SK-N-MC (cell line): ENCODE measurements around the gene HTR1A.

Source experiments
- EZH2 ChIP-seq: fragments of 200-600 bp; sonication (generic); IDR thresholded peaks from one replicate; pipeline ENCODE4 v1.6.1; 2017; ENCODE audit warnings: antibody characterized with exemption
- FOXP2 ChIP-seq: optimal IDR thresholded peaks from 2 replicates; pipeline ENCODE3; 2011; ENCODE audit warnings: mild to moderate bottlenecking, moderate library complexity; ENCODE audit not compliant: insufficient read depth; ENCODE audit errors: extremely low read length, control extremely low read depth
- POLR2AphosphoS5 ChIP-seq: IDR thresholded peaks from 2 replicates; pipeline ENCODE4 v1.6.1; 2012; ENCODE audit warnings: mild to moderate bottlenecking, low read depth, low read length, borderline replicate concordance

- no peak for TF ChIP-seq EZH2
- TF ChIP-seq FOXP2: no peak
- no peak for TF ChIP-seq POLR2AphosphoS5
Observed at GRCh38 chr5:63963926-63964325, 1.7 kb upstream of the HTR1A start.
